GM23338 (cell line): ENCODE results near the gene RBM12.

Source experiments
- CREB1 ChIP-seq: fragments of 250-450 bp; sonication (Bioruptor Pico); IDR thresholded peaks from 2 replicates; pipeline ENCODE4 v1.5.0; 2020; ENCODE audit warnings: low read depth, mild to moderate bottlenecking, moderate library complexity
- EZH2 ChIP-seq: fragments of 200-600 bp; sonication (generic); IDR thresholded peaks from one replicate; pipeline ENCODE4 v1.8.0; 2017; ENCODE audit warnings: antibody characterized with exemption, mild to moderate bottlenecking, low read depth; ENCODE audit not compliant: unreplicated experiment
- EZH2phosphoT487 ChIP-seq: fragments of 200-600 bp; sonication (generic); IDR thresholded peaks from one replicate; pipeline ENCODE4 v1.8.1; 2018; ENCODE audit warnings: antibody characterized with exemption; ENCODE audit not compliant: unreplicated experiment
- JUNB ChIP-seq: IDR thresholded peaks from one replicate; pipeline ENCODE4 v1.6.1; 2016; ENCODE audit warnings: antibody characterized with exemption; ENCODE audit not compliant: unreplicated experiment
- NANOG ChIP-seq: IDR thresholded peaks from 2 replicates; pipeline ENCODE4 v1.6.1; 2016; ENCODE audit warnings: antibody characterized with exemption, borderline replicate concordance
- POLR2AphosphoS5 ChIP-seq: IDR thresholded peaks from 2 replicates; pipeline ENCODE4 v1.6.1; 2016; ENCODE audit warnings: antibody characterized with exemption, low read depth
- REST ChIP-seq: IDR thresholded peaks from one replicate; pipeline ENCODE4 v1.6.1; 2018; ENCODE audit warnings: antibody characterized with exemption; ENCODE audit not compliant: unreplicated experiment
- STAT1 ChIP-seq: IDR thresholded peaks from one replicate; pipeline ENCODE4 v1.6.1; 2016; ENCODE audit warnings: antibody characterized with exemption; ENCODE audit not compliant: unreplicated experiment
- TF ChIP-seq, protein P1 (sequence below), 2 experiments: fragments of 200-600 bp in 1 of 2; sonication (generic) in 1 of 2; conservative IDR thresholded peaks; 2 replicates each; pipeline versions ENCODE4 v1.5.1 to v1.6.1; 2016 to 2017; ENCODE audit warnings: antibody characterized with exemption in 2 of 2, low read depth in 2 of 2, mild to moderate bottlenecking in 2 of 2, moderate library complexity in 1 of 2

- TF ChIP-seq, protein P1, sequence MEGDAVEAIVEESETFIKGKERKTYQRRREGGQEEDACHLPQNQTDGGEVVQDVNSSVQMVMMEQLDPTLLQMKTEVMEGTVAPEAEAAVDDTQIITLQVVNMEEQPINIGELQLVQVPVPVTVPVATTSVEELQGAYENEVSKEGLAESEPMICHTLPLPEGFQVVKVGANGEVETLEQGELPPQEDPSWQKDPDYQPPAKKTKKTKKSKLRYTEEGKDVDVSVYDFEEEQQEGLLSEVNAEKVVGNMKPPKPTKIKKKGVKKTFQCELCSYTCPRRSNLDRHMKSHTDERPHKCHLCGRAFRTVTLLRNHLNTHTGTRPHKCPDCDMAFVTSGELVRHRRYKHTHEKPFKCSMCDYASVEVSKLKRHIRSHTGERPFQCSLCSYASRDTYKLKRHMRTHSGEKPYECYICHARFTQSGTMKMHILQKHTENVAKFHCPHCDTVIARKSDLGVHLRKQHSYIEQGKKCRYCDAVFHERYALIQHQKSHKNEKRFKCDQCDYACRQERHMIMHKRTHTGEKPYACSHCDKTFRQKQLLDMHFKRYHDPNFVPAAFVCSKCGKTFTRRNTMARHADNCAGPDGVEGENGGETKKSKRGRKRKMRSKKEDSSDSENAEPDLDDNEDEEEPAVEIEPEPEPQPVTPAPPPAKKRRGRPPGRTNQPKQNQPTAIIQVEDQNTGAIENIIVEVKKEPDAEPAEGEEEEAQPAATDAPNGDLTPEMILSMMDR (conservative IDR thresholded peaks at IDR 0.05; ENCODE audit: low read depth in 2 of 2): no peak
- no peak for TF ChIP-seq REST
- no peak for TF ChIP-seq POLR2AphosphoS5
- TF ChIP-seq EZH2: no peak
- no peak for TF ChIP-seq STAT1
- no peak for TF ChIP-seq JUNB
- TF ChIP-seq NANOG: no peak
- TF ChIP-seq EZH2phosphoT487: no peak
- TF ChIP-seq CREB1 (CRISPR knock-in tag): no peak
These were observed 38.9 kb downstream of the RBM12 start for GRCh38 chr20:35625584-35626385.
